Stomach smooth muscle (tissue), 2 donors: ENCODE data around the gene MAPRE3.
"Not testable (repeated sequence)": the region's sequence is repeated elsewhere in the genome, so short reads cannot be mapped to it uniquely, and the experiment has no call there.

ENCODE experiments used
- H3K27ac ChIP-seq: one replicate; pipeline ENCODE4 v1.7.0; 2013; ENCODE audit warnings: mild to moderate bottlenecking, low read length, inconsistent platforms
- H3K27me3 ChIP-seq, 2 donors: one replicate each; pipeline ENCODE4 v1.7.0; 2013; ENCODE audit warnings: low read length in 2 of 2; ENCODE audit not compliant: insufficient read depth in 2 of 2, control insufficient read depth in 1 of 2
- H3K36me3 ChIP-seq, 2 donors: one replicate each; pipeline ENCODE4 v1.7.0; 2013; ENCODE audit warnings: low read length in 2 of 2; ENCODE audit not compliant: control insufficient read depth in 2 of 2, insufficient read depth in 2 of 2
- H3K4me1 ChIP-seq: one replicate; pipeline ENCODE4 v1.7.0; 2013; ENCODE audit warnings: low read length; ENCODE audit not compliant: control insufficient read depth, insufficient read depth
- H3K4me3 ChIP-seq, 2 donors: one replicate each; pipeline ENCODE4 v1.7.0; 2013; ENCODE audit warnings: low read length in 2 of 2
- H3K9ac ChIP-seq, 2 donors: one replicate each; pipeline ENCODE4 v1.7.0; 2013; ENCODE audit warnings: low read length in 2 of 2, mild to moderate bottlenecking in 1 of 2
- H3K9me3 ChIP-seq, 2 donors: one replicate each; pipeline ENCODE4 v1.7.0; 2013; ENCODE audit warnings: low read length in 2 of 2; ENCODE audit not compliant: control insufficient read depth in 2 of 2
- donor health status: healthy.
- donor health status: Pancreatic carcinoma.

MAPRE3 gene

GRCh38 chr2:26970244-26970927 is at the start of gene MAPRE3:
Gene MAPRE3 (plus strand): TSS chr2:26970637. CDS start chr2:27022219, 51,582 bp downstream.
- no peaks in the 10 kb centered on the region for H3K9me3 ChIP-seq
- peak within 1 kb of the TSS; percentile 72 to 74 for H3K9ac ChIP-seq
- peak within 1 kb of the TSS; percentile 69 to 94 for H3K4me3 ChIP-seq
- H3K27me3 ChIP-seq: no peaks in the 10 kb centered on the region
- peak within 1 kb of the TSS; percentile 70 for H3K27ac ChIP-seq
- no peaks in the 10 kb centered on the region for H3K36me3 ChIP-seq
- H3K4me1 ChIP-seq: peaks cover 13% of the 10 kb centered on the region

DNA sequence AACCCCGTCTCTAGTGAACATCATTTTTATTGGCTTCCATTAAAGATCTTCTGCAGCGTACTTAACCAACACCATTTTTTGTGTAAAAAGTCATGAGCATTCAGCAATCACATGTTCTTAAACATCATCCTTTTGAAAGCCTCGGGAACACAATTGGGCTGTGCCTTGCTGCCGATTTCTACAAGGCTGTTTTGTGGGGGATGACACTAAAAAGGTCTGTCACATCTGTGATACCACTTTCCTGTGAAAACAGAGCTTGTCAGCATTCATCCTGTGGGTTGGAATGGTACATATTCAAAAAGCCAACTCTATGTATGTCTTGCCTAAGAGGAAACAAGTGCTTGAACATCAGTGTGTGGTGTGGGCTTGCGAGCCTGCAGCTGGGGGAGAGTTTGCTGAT is 49.1 kb upstream of the MAPRE3 start:
- Histone ChIP-seq H3K4me1 (no peaks in the 10 kb centered on the region), H3K36me3 (no peaks in the 10 kb centered on the region), H3K9me3 (no peaks in the 10 kb centered on the region), H3K27me3 (peaks cover 0 to 8% of the 10 kb centered on the region in 2 donors), H3K9ac (no peak overlapping the region), H3K4me3 (no peak overlapping the region), H3K27ac (no peak overlapping the region)

DNA sequence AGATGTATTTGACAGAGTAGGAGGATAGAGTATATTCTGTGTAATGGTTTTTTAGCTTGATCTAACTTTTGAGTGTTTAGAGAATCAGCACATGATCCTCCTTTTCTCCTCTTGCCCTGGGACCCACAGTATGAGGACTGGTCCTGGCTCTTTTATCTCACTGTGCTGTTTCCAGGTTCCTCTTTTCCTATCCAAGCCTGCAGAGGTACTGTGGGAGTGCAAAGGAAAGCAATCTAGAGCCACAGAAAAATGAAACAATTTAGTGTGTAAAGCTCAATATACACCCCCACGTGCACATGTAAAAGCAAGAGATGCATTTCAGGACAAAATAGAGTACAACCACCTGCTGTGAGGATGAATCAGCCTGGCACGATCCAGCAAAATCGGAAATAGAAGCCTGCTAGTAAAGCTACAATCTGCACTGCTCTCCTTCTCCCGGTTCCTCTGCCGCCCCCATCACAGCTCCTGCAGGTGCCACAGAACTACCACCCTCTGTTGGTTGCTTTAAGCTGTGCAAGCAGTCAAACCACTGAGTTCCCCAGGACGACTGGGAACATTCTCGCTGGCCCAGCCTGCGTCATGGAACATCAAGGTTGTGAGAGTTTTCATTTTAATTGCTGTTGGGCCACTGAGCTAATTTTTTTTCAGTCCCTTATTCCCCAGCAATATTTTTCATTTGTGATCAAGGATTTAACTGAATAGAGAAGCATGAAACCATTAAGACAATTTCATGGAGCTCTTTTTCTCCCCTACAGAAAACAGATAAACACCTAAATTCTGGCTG is 47.8 kb upstream of the MAPRE3 start:
- H3K9ac ChIP-seq: no peak overlapping the region
- H3K4me3 ChIP-seq: no peak overlapping the region
- H3K36me3 ChIP-seq: no peaks in the 10 kb centered on the region
- H3K4me1 ChIP-seq: no peaks in the 10 kb centered on the region
- H3K27me3 ChIP-seq: peaks cover 0 to 6% of the 10 kb centered on the region in 2 donors
- H3K27ac ChIP-seq: no peak overlapping the region
- H3K9me3 ChIP-seq: no peaks in the 10 kb centered on the region

GRCh38 chr2:26923189-26923466 is 47.3 kb upstream of the MAPRE3 start:
- not testable (repeated sequence) for H3K9me3 ChIP-seq, H3K27ac ChIP-seq, H3K27me3 ChIP-seq, H3K4me1 ChIP-seq, H3K36me3 ChIP-seq, H3K4me3 ChIP-seq, H3K9ac ChIP-seq

DNA sequence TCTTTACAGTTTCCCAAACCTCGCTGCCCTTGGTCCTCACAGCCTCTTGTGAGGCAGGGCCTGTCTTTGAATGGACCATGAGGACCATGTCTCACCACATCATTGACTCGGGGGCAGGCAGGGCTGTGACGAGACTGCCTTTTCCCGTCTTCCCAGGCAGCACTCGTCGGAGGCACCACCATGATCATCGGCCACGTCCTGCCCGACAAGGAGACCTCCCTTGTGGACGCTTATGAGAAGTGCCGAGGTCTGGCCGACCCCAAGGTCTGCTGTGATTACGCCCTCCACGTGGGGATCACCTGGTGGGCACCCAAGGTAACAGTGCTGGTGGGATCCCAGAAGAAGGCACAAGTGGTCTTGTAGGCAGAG is 45.7 kb upstream of the MAPRE3 start:
- H3K36me3 ChIP-seq: no peaks in the 10 kb centered on the region
- H3K9me3 ChIP-seq: no peaks in the 10 kb centered on the region
- no peaks in the 10 kb centered on the region for H3K4me1 ChIP-seq
- no peak overlapping the region for H3K27ac ChIP-seq
- H3K27me3 ChIP-seq: peaks cover 0 to 2% of the 10 kb centered on the region in 2 donors
- H3K9ac ChIP-seq: no peak overlapping the region
- H3K4me3 ChIP-seq: no peak overlapping the region

GRCh38 chr2:26925100-26925791 is 45.2 kb upstream of the MAPRE3 start:
- Histone ChIP-seq H3K27me3 (peaks cover 0 to 2% of the 10 kb centered on the region in 2 donors), H3K4me1 (no peaks in the 10 kb centered on the region), H3K9ac (no peak overlapping the region), H3K36me3 (no peaks in the 10 kb centered on the region), H3K4me3 (no peak overlapping the region), H3K9me3 (no peaks in the 10 kb centered on the region), H3K27ac (no peak overlapping the region)

DNA sequence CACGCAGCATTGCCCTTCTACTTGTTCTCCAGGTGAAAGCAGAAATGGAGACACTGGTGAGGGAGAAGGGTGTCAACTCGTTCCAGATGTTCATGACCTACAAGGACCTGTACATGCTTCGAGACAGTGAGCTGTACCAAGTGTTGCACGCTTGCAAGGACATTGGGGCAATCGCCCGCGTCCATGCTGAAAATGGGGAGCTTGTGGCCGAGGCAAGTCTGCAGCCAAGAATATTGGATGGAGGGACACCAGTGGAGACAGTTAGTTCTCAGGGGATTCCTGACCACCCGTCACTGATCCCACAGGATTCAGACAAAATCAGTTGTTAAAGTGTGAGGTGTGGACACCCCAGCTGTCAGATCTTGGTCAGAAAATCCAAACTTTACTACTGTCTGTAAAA is 43.2 kb upstream of the MAPRE3 start:
- H3K4me1 ChIP-seq: no peaks in the 10 kb centered on the region
- H3K9ac ChIP-seq: no peak overlapping the region
- H3K27me3 ChIP-seq: peaks cover 0 to 6% of the 10 kb centered on the region in 2 donors
- H3K4me3 ChIP-seq: no peak overlapping the region
- no peak overlapping the region for H3K27ac ChIP-seq
- H3K9me3 ChIP-seq: no peaks in the 10 kb centered on the region
- no peaks in the 10 kb centered on the region for H3K36me3 ChIP-seq

GRCh38 chr2:26932974-26933373 is 37.5 kb upstream of the MAPRE3 start:
- H3K9me3 ChIP-seq: no peaks in the 10 kb centered on the region
- H3K27ac ChIP-seq: no peak overlapping the region
- H3K4me3 ChIP-seq: no peak overlapping the region
- H3K9ac ChIP-seq: no peak overlapping the region
- no peaks in the 10 kb centered on the region for H3K4me1 ChIP-seq
- no peaks in the 10 kb centered on the region for H3K36me3 ChIP-seq
- H3K27me3 ChIP-seq: peaks cover 0 to 4% of the 10 kb centered on the region in 2 donors

DNA sequence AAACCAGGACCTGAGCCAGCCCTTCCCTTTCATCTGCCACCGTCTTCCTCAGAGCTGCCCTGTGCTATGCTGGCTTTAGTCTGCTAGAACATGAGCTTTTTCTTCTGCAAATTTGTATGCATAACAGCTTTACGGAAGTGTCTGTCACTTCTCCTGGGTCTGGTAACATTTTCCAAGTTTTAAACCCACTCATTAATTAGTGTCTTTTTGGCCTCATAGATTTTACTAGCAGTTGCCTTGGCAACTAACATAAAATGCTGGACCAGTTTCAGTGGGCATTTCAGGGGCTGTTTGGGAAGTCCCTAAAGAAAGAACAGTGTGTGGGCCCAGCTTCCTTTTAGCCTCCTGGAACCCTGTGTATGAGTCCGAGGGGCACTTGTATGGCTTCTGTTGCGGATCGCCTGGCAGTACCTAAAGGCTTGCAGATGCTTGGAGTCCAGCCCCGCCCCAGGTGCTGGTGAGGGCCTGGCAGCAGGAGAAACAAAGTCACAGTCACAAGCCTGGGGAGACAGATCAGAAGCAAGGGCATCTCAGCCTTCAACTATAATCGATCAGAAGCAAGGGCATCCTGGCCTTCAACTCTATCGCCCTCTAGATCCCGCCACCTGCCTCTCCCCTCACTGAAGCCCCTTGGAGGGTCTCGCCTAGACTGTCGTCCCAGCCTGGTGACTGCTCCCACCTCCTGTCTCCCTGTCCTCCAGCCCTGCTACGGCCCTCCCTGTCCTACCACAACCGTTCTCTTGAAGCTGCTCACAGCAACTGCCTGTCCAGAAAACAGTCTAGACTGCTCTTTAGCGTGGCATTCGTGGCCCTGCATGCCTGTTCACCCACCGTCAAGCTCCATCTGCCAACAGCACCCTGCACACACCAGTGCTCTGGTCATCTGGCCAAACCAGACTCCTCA is 36.8 kb upstream of the MAPRE3 start:
- no peaks in the 10 kb centered on the region for H3K9me3 ChIP-seq
- no peak overlapping the region for H3K27ac ChIP-seq

GRCh38 chr2:26934335-26934724 is 36.1 kb upstream of the MAPRE3 start:
- Histone ChIP-seq H3K9ac (no peak overlapping the region), H3K9me3 (no peaks in the 10 kb centered on the region), H3K27ac (no peak overlapping the region), H3K4me1 (no peaks in the 10 kb centered on the region), H3K36me3 (no peaks in the 10 kb centered on the region), H3K4me3 (no peak overlapping the region), H3K27me3 (peaks cover 0 to 4% of the 10 kb centered on the region in 2 donors)

More for the DNA sequence above, 36.8 kb upstream of the MAPRE3 start:
- H3K27me3 ChIP-seq: peaks cover 0 to 4% of the 10 kb centered on the region in 2 donors
- H3K36me3 ChIP-seq: no peaks in the 10 kb centered on the region
- H3K9ac ChIP-seq: no peak overlapping the region
- no peaks in the 10 kb centered on the region for H3K4me1 ChIP-seq
- no peak overlapping the region for H3K4me3 ChIP-seq
